ENCODE data around the gene LRRN2. TPM values are rescaled to one million over a fixed set of nuclear protein-coding genes. Genes with fewer than 3 reads are reported as not detected.

The LRRN2 gene
- total and polyA plus RNA-seq, 2 donors (not counting 3 experiments of a cell fraction or from before 2014, with no cell fraction given), result not detected

DNA sequence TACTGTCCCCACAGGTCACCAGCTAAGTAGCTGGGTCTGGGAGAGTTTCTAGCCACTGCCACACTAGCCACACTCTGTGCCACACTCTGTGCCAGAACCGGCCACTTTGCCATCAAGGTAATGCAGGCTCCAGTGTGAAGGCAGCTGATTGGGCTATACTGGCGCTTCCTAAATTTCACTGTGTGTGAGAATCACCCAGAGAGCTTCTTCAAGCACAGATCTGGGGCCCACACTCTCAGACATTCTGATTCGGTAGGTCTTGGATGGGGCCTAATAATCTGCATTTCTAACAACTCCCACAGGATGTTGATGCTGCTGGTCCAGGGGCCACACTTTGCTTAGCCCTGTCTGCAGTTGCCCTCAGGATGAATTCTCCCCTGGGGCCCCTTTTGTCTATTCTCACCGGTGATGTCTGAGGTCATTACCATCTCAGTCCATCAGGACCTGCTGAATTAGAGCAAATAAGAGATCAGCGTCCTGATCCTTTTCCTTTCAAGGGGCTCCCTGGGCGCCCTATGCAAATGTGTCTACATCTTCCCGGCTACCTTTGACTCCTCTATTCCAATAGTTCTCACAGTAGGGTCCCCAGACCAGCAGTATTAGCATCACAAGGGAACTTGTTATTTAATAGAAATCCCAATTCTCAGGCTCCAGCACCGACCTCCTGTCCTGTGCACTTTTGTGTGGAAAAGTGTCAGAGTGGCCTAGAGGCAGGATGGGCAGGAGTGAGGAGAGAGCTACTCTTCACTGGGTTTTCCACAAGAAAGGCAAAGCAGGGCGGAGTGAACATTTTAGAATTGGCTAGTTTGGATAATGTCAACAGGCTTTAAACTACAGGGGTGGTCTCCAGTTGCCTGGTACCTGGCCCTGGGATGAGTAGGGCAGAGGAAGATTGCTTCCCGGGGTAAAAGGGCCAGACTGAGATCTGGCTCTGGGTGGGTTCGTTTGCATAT, 24.7 kb upstream of the LRRN2 start:
- no peak overlapping the region for H3K9ac ChIP-seq (replicated peaks; ENCODE audit: extremely low read depth, insufficient read depth, low read length)
- H3K4me2 ChIP-seq (ENCODE audit: insufficient read depth, low read length), result no peak overlapping the region
- no peaks in the 10 kb centered on the region for H3K4me1 ChIP-seq (ENCODE audit: control insufficient read depth, extremely low read depth, insufficient read depth, low read length)
- dilution Hi-C loops (cut with MboI; ENCODE audit: extremely low pct_ligation_motif_present, low sequenced_read_pairs) (no loop called here), intact Hi-C loops (cut with micrococcal nuclease) (no loop called here)
- H3K27ac ChIP-seq (ENCODE audit: insufficient read depth, low read depth, low read length), result no peak overlapping the region
- FAIRE-seq (no peak), DNase-seq (ENCODE audit: low read depth, low spot score) (no peak)
- no TSS peak for BruUV-seq (replicated peaks)
- H3K79me2 ChIP-seq (ENCODE audit: control insufficient read depth, insufficient read depth, low read length), result no peaks in the 10 kb centered on the region
- no peaks in the 10 kb centered on the region for H3K9me3 ChIP-seq (replicated peaks; ENCODE audit: control insufficient read depth, insufficient read depth, low read length)
- H3K9me1 ChIP-seq (replicated peaks; ENCODE audit: control insufficient read depth, extremely low read depth, insufficient read depth, low read length), result no peaks in the 10 kb centered on the region
- ChIA-PET POLR2A (no interaction called here), CTCF (no interaction called here)
- TF ChIP-seq EZH2 (IDR thresholded peaks at IDR 0.05; ENCODE audit: borderline replicate concordance, low read depth, low read length, severe bottlenecking), result no peak
- TF ChIP-seq POLR2A (IDR thresholded peaks at IDR 0.05; ENCODE audit: low read depth, low read length), result no peak
- no peak for TF ChIP-seq POLR2AphosphoS5 (IDR thresholded peaks at IDR 0.05; ENCODE audit: insufficient read depth, low read depth, low read length)
- TF ChIP-seq, protein P1, sequence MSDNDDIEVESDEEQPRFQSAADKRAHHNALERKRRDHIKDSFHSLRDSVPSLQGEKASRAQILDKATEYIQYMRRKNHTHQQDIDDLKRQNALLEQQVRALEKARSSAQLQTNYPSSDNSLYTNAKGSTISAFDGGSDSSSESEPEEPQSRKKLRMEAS (IDR thresholded peaks at IDR 0.05; ENCODE audit: insufficient read depth, insufficient read length), result no peak
- no peak for TF ChIP-seq FOS (IDR thresholded peaks at IDR 0.05; ENCODE audit: borderline replicate concordance, insufficient read depth, low read length)
- TF ChIP-seq JUN (IDR thresholded peaks at IDR 0.05; ENCODE audit: borderline replicate concordance, insufficient read depth, insufficient read length, low read depth), result no peak
- no peak for TF ChIP-seq MYC (IDR thresholded peaks at IDR 0.05; ENCODE audit: low read depth, low read length)
- TF ChIP-seq GATA2 (IDR thresholded peaks at IDR 0.05; ENCODE audit: insufficient read depth, insufficient read length, low read depth, low read length), result no peak
- TF ChIP-seq CTCF (IDR thresholded peaks at IDR 0.05; ENCODE audit: extremely low read depth in 1 of 2, insufficient read depth in 1 of 2, low read depth in 1 of 2, low read length in 2 of 2), result no peak
- no peaks in the 10 kb centered on the region for H3K36me3 ChIP-seq (ENCODE audit: control insufficient read depth in 2 of 2, extremely low read depth in 1 of 2, insufficient read depth in 2 of 2, low read length in 2 of 2)
- H2AFZ ChIP-seq (ENCODE audit: low read depth, low read length), result no peak overlapping the region
- H4K20me1 ChIP-seq (replicated peaks; ENCODE audit: control insufficient read depth, extremely low read depth, insufficient read depth, low read length), result no peaks in the 10 kb centered on the region
- H3K27me3 ChIP-seq (ENCODE audit: control insufficient read depth in 2 of 2, insufficient read depth in 2 of 2, low read length in 2 of 2), result peaks cover 45 to 50% of the 10 kb centered on the region in 2 experiments
- H3K4me3 ChIP-seq (replicated peaks in 1 of 3; ENCODE audit: insufficient read depth in 1 of 3, low read depth in 1 of 3, low read length in 3 of 3), result no peak overlapping the region
